HG03045 (cell line): ENCODE measurements around the gene OR13C2.
"Not testable (repeated sequence)": the region's sequence is repeated elsewhere in the genome, so short reads cannot be mapped to it uniquely, and the experiment has no call there.

Experiments used
- ATAC-seq: cut with Tn5 transposase; IDR thresholded peaks from one replicate; pipeline ENCODE4 v1.9.1; 2021; ENCODE audit warnings: mild to moderate bottlenecking, moderate library complexity; ENCODE audit not compliant: unreplicated experiment

OR13C2 gene

GRCh38 chr9:104605527-104605926 lies at the start of gene OR13C2:
TSS of gene OR13C2 (minus strand) at chr9:104605627. CDS start at chr9:104605627, 0 bp downstream.
- ATAC-seq, result not testable (repeated sequence)

GRCh38 chr9:104635456-104635855 lies 30.0 kb upstream of the OR13C2 start:
- ATAC-seq, result no peak

GRCh38 chr9:104633976-104634520 lies 28.6 kb upstream of the OR13C2 start:
- ATAC-seq, result no peak

GRCh38 chr9:104625964-104626363 lies 20.5 kb upstream of the OR13C2 start:
- ATAC-seq, result not testable (repeated sequence)

- no peak for ATAC-seq
Observed at GRCh38 chr9:104618104-104618503, 12.7 kb upstream of the OR13C2 start, which contains the start of gene OR13C9. TSS of gene OR13C9 (minus strand) at chr9:104618204. CDS start at chr9:104618204, 0 bp downstream.

- ATAC-seq, result no peak
Observed at GRCh38 chr9:104617418-104617817, 12.0 kb upstream of the OR13C2 start.

GRCh38 chr9:104611213-104611612 lies 5.8 kb upstream of the OR13C2 start:
- ATAC-seq, result no peak

GRCh38 chr9:104608336-104608735 lies 2.9 kb upstream of the OR13C2 start:
- no peak for ATAC-seq

- ATAC-seq, result no peak
Observed at GRCh38 chr9:104606152-104606551, 725 bp upstream of the OR13C2 start.

- ATAC-seq, result no peak
Observed at GRCh38 chr9:104604801-104605200, 626 bp downstream of the OR13C2 start.

- not testable (repeated sequence) for ATAC-seq
Observed at GRCh38 chr9:104599313-104599712, 6.1 kb downstream of the OR13C2 start, which contains the start of gene OR13C5. TSS of gene OR13C5 (minus strand) at chr9:104599413. CDS start at chr9:104599413, 0 bp downstream.

- not testable (repeated sequence) for ATAC-seq
Observed at GRCh38 chr9:104598749-104599148, 6.7 kb downstream of the OR13C2 start.

- ATAC-seq, result no peak
Observed at GRCh38 chr9:104589626-104590025, 15.8 kb downstream of the OR13C2 start.

- ATAC-seq, result no peak
Observed at GRCh38 chr9:104586496-104587180, 18.8 kb downstream of the OR13C2 start.

GRCh38 chr9:104580562-104580961 lies 24.9 kb downstream of the OR13C2 start:
- no peak for ATAC-seq

GRCh38 chr9:104577263-104577662 lies 28.2 kb downstream of the OR13C2 start:
- ATAC-seq, result no peak

- no peak for ATAC-seq
Observed at GRCh38 chr9:104575456-104575855, 30.0 kb downstream of the OR13C2 start.

- ATAC-seq, result no peak
Observed at GRCh38 chr9:104572612-104573011, 32.8 kb downstream of the OR13C2 start.

- ATAC-seq, result no peak
Observed at GRCh38 chr9:104568868-104569267, 36.6 kb downstream of the OR13C2 start, which contains the start of gene OR13C8. TSS of gene OR13C8 (plus strand) at chr9:104569168. CDS start at chr9:104569168, 0 bp downstream.

GRCh38 chr9:104564358-104564757 lies 41.1 kb downstream of the OR13C2 start:
- no peak for ATAC-seq

GRCh38 chr9:104556830-104557634 lies 48.4 kb downstream of the OR13C2 start:
- no peak for ATAC-seq
